Mesothelial cell of epicardium (in vitro differentiated cells): Measurements from ENCODE around the gene NCLN. TPM values are rescaled to one million over a fixed set of nuclear protein-coding genes. Genes with fewer than 3 reads are reported as not detected.
"Not testable (repeated sequence)": the region's sequence is repeated elsewhere in the genome, so short reads cannot be mapped to it uniquely, and the experiment has no call there.

ENCODE experiments used
- DNase-seq, 2 experiments: peaks; one replicate each; pipeline ENCODE4 v3.0.0; 2021; ENCODE audit warnings: low spot score in 2 of 2; ENCODE audit not compliant: unreplicated experiment in 2 of 2
- H3K27ac Mint-ChIP-seq: 2 replicates; pipeline ENCODE4 v1.8.0; 2021; ENCODE audit warnings: mixed read lengths
- H3K27me3 Mint-ChIP-seq: 2 replicates; pipeline ENCODE4 v1.8.0; 2021; ENCODE audit warnings: low read depth, mixed read lengths
- H3K36me3 Mint-ChIP-seq: 2 replicates; pipeline ENCODE4 v1.8.0; 2021; ENCODE audit warnings: mixed read lengths
- H3K4me1 Mint-ChIP-seq: 2 replicates; pipeline ENCODE4 v1.8.0; 2021; ENCODE audit warnings: mixed read lengths
- H3K4me3 Mint-ChIP-seq: 2 replicates; pipeline ENCODE4 v1.8.0; 2021; ENCODE audit warnings: mild to moderate bottlenecking, moderate library complexity, mixed read lengths
- H3K9me3 Mint-ChIP-seq: 2 replicates; pipeline ENCODE4 v1.8.0; 2021; ENCODE audit warnings: mixed read lengths
- total RNA-seq: library from RNA; stranded (reverse); gene quantifications from 3 replicates; pipeline ENCODE4 v1.2.1, GENCODE V29; 2021
- TF ChIP-seq, protein P1 (sequence below): fragments of 200-600 bp; sonication (generic); IDR thresholded peaks from one replicate; pipeline ENCODE4 v1.5.0; 2021; ENCODE audit warnings: antibody characterized with exemption; ENCODE audit not compliant: unreplicated experiment

The NCLN gene
- total RNA-seq, 1 donor from 2014 or later: 51.2 TPM

DNA sequence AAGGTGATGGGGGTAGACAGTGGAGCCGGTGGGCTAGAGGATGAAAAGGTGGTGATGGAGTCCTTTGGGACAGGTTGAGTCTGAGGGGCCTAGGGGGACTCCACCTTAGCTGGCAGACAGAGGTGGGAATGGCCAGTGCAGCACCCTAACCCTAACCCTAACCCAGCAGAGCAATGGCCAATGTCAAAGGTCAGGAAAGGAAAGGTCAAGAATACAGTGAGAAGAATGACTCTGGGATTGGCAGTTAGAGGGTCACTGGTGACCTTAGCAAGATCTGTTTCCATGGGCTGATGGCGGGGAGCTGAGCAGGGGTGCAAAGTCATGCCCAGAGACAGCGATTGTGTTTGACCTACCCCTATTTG, 33.3 kb upstream of the NCLN start:
- no peaks in the 10 kb centered on the region for H3K36me3 Mint-ChIP-seq
- no peak overlapping the region for H3K4me3 Mint-ChIP-seq
- H3K27ac Mint-ChIP-seq: no peak overlapping the region
- TF ChIP-seq, protein P1, sequence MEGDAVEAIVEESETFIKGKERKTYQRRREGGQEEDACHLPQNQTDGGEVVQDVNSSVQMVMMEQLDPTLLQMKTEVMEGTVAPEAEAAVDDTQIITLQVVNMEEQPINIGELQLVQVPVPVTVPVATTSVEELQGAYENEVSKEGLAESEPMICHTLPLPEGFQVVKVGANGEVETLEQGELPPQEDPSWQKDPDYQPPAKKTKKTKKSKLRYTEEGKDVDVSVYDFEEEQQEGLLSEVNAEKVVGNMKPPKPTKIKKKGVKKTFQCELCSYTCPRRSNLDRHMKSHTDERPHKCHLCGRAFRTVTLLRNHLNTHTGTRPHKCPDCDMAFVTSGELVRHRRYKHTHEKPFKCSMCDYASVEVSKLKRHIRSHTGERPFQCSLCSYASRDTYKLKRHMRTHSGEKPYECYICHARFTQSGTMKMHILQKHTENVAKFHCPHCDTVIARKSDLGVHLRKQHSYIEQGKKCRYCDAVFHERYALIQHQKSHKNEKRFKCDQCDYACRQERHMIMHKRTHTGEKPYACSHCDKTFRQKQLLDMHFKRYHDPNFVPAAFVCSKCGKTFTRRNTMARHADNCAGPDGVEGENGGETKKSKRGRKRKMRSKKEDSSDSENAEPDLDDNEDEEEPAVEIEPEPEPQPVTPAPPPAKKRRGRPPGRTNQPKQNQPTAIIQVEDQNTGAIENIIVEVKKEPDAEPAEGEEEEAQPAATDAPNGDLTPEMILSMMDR: no peak
- H3K27me3 Mint-ChIP-seq: peaks cover 20% of the 10 kb centered on the region
- no peaks in the 10 kb centered on the region for H3K9me3 Mint-ChIP-seq
- DNase-seq: no peak
- no peaks in the 10 kb centered on the region for H3K4me1 Mint-ChIP-seq

DNA sequence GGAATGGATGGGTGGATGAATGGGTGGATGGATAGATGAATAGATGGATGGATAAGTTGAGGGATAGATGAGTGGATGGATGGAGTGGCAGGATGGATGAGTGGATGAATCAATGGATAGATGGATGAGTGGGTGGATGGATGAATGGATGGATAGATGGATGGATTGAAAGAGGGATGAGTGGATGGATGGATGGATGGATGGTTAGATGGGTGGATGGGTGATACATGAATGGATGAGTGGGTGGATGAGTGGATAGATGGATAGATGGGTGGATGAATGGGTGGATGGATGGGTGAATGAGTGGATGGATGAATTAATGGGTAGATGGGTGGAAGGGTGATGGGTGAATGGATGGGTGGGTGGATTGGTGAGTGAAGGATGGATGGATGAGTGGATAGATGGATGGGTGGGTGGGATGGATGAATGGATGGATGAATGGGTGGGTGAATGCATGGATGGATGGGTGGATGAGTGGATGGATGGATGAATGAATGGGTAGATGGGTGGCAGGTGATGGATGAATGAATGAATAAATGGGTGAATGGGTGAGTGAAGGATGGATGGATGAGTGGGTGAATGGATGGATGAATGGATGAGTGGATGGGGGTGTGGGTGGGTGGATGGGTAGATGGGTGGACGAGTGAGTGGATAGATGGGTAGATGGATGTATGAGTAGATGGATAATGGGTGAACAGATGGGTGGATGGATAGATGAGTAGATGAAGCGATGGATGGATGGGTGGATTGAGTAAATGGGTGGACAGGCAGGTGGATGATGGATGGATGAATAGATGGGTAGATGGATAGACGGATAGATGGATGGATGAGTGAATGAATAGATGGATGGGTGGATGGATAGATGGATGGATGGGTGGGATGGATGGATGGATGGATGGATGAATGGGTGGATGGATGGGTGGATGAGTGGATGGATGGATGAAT, 32.2 kb upstream of the NCLN start:
- no peaks in the 10 kb centered on the region for H3K4me1 Mint-ChIP-seq
- no peak overlapping the region for H3K4me3 Mint-ChIP-seq
- H3K27ac Mint-ChIP-seq: no peak overlapping the region
- H3K36me3 Mint-ChIP-seq: no peaks in the 10 kb centered on the region
- peaks cover 25% of the 10 kb centered on the region for H3K27me3 Mint-ChIP-seq
- no peak for DNase-seq
- no peaks in the 10 kb centered on the region for H3K9me3 Mint-ChIP-seq
- TF ChIP-seq, protein P1: no peak

DNA sequence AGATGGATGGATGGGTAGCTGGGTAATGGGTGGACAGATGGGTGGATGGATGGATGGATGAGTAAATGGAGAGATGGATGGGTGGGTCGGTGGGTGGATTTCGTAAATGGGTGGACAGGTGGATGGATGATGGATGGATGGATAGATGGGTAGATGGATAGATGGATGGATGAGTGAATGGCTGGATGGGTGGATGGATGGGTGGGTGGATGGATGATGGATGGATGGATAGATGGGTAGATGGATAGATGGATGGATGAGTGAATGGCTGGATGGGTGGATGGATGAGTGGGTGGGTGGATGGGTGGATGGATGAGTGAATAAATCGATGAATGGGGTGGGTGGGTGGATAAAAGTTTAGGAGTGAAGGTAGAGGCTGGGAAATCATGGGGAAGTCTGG, 31.3 kb upstream of the NCLN start:
- H3K27ac Mint-ChIP-seq, H3K36me3 Mint-ChIP-seq, H3K4me3 Mint-ChIP-seq, DNase-seq, H3K4me1 Mint-ChIP-seq, H3K9me3 Mint-ChIP-seq: not testable (repeated sequence)
- peaks cover 19% of the 10 kb centered on the region for H3K27me3 Mint-ChIP-seq

DNA sequence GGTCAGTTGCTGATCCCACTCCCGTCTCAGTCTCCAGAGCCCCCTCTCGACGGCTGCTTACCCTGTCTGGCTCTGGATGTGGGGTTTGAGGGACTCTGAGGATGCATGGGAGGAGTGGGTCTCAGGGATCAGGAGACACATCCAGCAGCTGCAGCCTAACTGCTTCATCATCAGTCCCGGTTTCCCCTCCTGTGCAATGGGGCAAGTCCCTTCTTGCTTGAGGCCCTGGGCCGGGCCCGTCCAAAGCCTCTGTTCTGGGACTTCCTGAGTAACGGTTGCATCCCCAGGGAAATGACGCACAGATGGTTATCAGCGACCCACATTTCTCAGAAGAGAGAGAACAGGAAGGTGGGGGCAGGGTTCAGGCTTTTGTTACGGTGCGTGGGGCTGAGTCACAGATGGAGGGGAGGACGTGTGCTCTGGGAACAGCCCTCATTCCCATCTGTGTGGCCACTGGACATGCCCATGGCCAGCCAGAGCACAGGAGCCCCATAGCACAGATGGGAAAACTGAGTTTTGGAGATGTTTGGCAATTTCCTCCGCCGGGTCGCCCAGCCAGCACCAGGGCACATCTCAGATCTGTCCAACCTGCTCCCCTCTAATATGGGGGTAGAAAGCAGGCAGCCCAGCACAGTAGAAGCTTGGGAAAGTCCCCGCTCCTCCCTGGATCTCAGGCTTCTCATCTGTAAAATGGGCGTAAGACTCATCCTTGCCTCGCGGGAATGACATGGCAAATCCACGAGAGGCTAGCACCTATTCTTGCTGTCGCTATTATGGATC, 30.6 kb upstream of the NCLN start:
- Mint-ChIP-seq H3K27me3 (peaks cover 12% of the 10 kb centered on the region), H3K36me3 (no peaks in the 10 kb centered on the region), H3K4me1 (no peaks in the 10 kb centered on the region), H3K4me3 (no peak overlapping the region), H3K9me3 (peaks cover 1% of the 10 kb centered on the region), H3K27ac (no peak overlapping the region)
- TF ChIP-seq, protein P1: no peak
- DNase-seq: no peak

DNA sequence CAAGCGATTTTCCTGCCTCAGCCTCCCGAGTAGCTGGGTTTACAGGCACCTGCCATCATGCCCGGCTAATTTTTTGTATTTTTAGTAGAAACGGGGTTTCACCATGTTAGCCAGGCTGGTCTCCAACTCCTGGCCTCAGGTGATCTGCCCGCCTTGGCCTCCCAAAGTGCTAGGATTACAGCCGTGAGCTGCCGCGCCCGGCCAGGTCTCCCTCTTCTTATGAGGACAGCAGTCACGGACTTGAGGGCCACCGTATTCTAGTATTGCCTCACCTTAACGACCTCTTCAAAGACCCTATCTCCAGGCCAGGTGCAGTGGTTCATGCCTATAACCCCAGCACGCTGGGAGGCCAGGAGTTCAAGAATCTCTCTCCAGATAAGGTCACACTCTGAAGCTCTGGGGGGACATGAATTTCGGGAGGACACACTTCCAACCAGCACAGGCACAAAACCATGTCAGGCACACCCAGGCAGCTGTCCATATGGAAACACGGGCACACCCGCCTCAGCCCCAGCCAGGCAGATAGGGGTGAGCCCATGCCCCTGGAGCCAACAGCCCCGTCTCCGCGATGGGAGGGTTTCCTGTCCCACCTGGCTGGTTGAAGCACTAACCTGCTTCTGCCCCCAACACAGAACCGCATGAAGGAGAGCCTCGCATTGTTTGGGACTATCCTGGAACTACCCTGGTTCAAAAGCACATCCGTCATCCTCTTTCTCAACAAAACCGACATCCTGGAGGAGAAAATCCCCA, 28.5 kb upstream of the NCLN start:
- Mint-ChIP-seq H3K27me3 (peaks cover 6% of the 10 kb centered on the region), H3K4me1 (no peaks in the 10 kb centered on the region), H3K4me3 (no peak overlapping the region), H3K9me3 (peaks cover 4% of the 10 kb centered on the region), H3K36me3 (no peaks in the 10 kb centered on the region), H3K27ac (no peak overlapping the region)
- DNase-seq: no peak
- TF ChIP-seq, protein P1: no peak
